GM21528 (cell line): Measurements from ENCODE around the gene IARS2.

Source experiments
- ATAC-seq: cut with Tn5 transposase; IDR thresholded peaks from one replicate; pipeline ENCODE4 v1.9.1; 2021; ENCODE audit warnings: mild to moderate bottlenecking, moderate library complexity; ENCODE audit not compliant: unreplicated experiment, low FRiP score

Gene IARS2

GRCh38 chr1:220094016-220094911 lies at the start of gene IARS2:
Gene IARS2 (plus strand): TSS chr1:220094132. CDS start chr1:220094217, 85 bp downstream.
- ATAC-seq, result peak; percentile 59

- ATAC-seq, result no peak
Measured at GRCh38 chr1:220044678-220045355, 49.1 kb upstream of the IARS2 start.

GRCh38 chr1:220045356-220046051 lies 48.4 kb upstream of the IARS2 start:
- no peak for ATAC-seq

GRCh38 chr1:220046052-220046930 lies 47.6 kb upstream of the IARS2 start, which contains the start of gene EPRS1:
Gene EPRS1 (minus strand): TSS chr1:220046505. CDS start chr1:220046388, 117 bp downstream.
- ATAC-seq, result peak; percentile 98

- ATAC-seq, result no peak
Measured at GRCh38 chr1:220056374-220056773, 37.6 kb upstream of the IARS2 start.

- no peak for ATAC-seq
Measured at GRCh38 chr1:220060876-220061275, 33.1 kb upstream of the IARS2 start.

- no peak for ATAC-seq
Measured at GRCh38 chr1:220062629-220063028, 31.3 kb upstream of the IARS2 start.

- no peak for ATAC-seq
Measured at GRCh38 chr1:220067269-220068204, 26.4 kb upstream of the IARS2 start.

GRCh38 chr1:220076861-220077762 lies 16.8 kb upstream of the IARS2 start:
- ATAC-seq, result no peak

- ATAC-seq, result no peak
Measured at GRCh38 chr1:220077887-220078286, 16.0 kb upstream of the IARS2 start.

GRCh38 chr1:220084460-220084859 lies 9.5 kb upstream of the IARS2 start:
- ATAC-seq, result no peak

GRCh38 chr1:220086261-220086686 lies 7.7 kb upstream of the IARS2 start:
- ATAC-seq, result peak; percentile 51

- peak; percentile 61 for ATAC-seq
Measured at GRCh38 chr1:220089650-220090556, 4.0 kb upstream of the IARS2 start, which contains the start of gene BPNT1. Gene BPNT1 (minus strand): TSS chr1:220089788. CDS start chr1:220079846, 9,942 bp downstream.

- no peak for ATAC-seq
Measured at GRCh38 chr1:220092694-220093093, 1.2 kb upstream of the IARS2 start.

- peak; percentile 7 for ATAC-seq
Measured at GRCh38 chr1:220093361-220094015, 444 bp upstream of the IARS2 start.

- ATAC-seq, result no peak
Measured at GRCh38 chr1:220099826-220100225, 5.9 kb downstream of the IARS2 start.
